Astrocyte (in vitro differentiated cells and primary cell): ENCODE measurements around the gene ERCC6L2. TPM values are rescaled to one million over a fixed set of nuclear protein-coding genes. Genes with fewer than 3 reads are reported as not detected.

ENCODE experiments used
- DNase-seq: peaks from one replicate; pipeline ENCODE4 v3.0.0-alpha.2; 2010; ENCODE audit warnings: low read depth
- FAIRE-seq: peaks from 2 replicates; lab custom pipeline; 2011; peaks lifted over from hg19 to GRCh38; lab: Jason Lieb, UNC
- H2AFZ ChIP-seq: 2 replicates; pipeline ENCODE4 v1.6.0; 2012; ENCODE audit warnings: low read depth, low read length, inconsistent platforms
- H3K27ac ChIP-seq: 2 replicates; pipeline ENCODE4 v1.5.1; 2011; ENCODE audit warnings: low read depth, low read length, inconsistent platforms
- H3K27me3 ChIP-seq: 2 replicates; pipeline ENCODE4 v1.6.0; 2011; ENCODE audit warnings: low read length, inconsistent platforms; ENCODE audit not compliant: insufficient read depth
- H3K36me3 ChIP-seq: 2 replicates; pipeline ENCODE4 v1.5.1; 2011; ENCODE audit warnings: low read length, inconsistent platforms; ENCODE audit not compliant: insufficient read depth
- H3K4me1 ChIP-seq: 2 replicates; pipeline ENCODE4 v1.5.1; 2011; ENCODE audit warnings: low read length, inconsistent platforms; ENCODE audit not compliant: insufficient read depth
- H3K4me2 ChIP-seq: 2 replicates; pipeline ENCODE4 v1.6.0; 2012; ENCODE audit warnings: low read length, inconsistent platforms
- H3K4me3 ChIP-seq: 2 replicates; pipeline ENCODE4 v1.5.1; 2011; ENCODE audit warnings: low read depth, mild to moderate bottlenecking, low read length, inconsistent platforms; ENCODE audit not compliant: insufficient read depth
- H3K79me2 ChIP-seq: 2 replicates; pipeline ENCODE4 v1.6.0; 2012; ENCODE audit warnings: mild to moderate bottlenecking, low read length, inconsistent platforms; ENCODE audit not compliant: insufficient read depth
- H3K9ac ChIP-seq: 2 replicates; pipeline ENCODE4 v1.6.0; 2012; ENCODE audit warnings: mild to moderate bottlenecking, low read length, inconsistent platforms
- H3K9me3 ChIP-seq: 2 replicates; pipeline ENCODE4 v1.5.1; 2012; ENCODE audit warnings: low read depth, mild to moderate bottlenecking, low read length, inconsistent platforms; ENCODE audit not compliant: insufficient read depth
- H4K20me1 ChIP-seq: 2 replicates; pipeline ENCODE4 v1.6.0; 2012; ENCODE audit warnings: low read length, inconsistent platforms; ENCODE audit not compliant: insufficient read depth
- H3K27ac Mint-ChIP-seq: one replicate; pipeline ENCODE4 v1.8.0; 2021; ENCODE audit warnings: mild to moderate bottlenecking, mixed read lengths; ENCODE audit not compliant: unreplicated experiment
- H3K27me3 Mint-ChIP-seq: one replicate; pipeline ENCODE4 v1.8.0; 2021; ENCODE audit warnings: low read depth, mixed read lengths; ENCODE audit not compliant: unreplicated experiment
- H3K36me3 Mint-ChIP-seq: one replicate; pipeline ENCODE4 v1.8.0; 2021; ENCODE audit warnings: low read depth, mixed read lengths; ENCODE audit not compliant: unreplicated experiment
- H3K4me1 Mint-ChIP-seq: one replicate; pipeline ENCODE4 v1.8.0; 2021; ENCODE audit warnings: low read depth, mixed read lengths; ENCODE audit not compliant: unreplicated experiment
- H3K4me3 Mint-ChIP-seq: one replicate; pipeline ENCODE4 v1.8.0; 2021; ENCODE audit warnings: mild to moderate bottlenecking, moderate library complexity, mixed read lengths; ENCODE audit not compliant: unreplicated experiment
- H3K9me3 Mint-ChIP-seq: one replicate; pipeline ENCODE4 v1.8.0; 2021; ENCODE audit warnings: mild to moderate bottlenecking, mixed read lengths; ENCODE audit not compliant: unreplicated experiment
- CTCF ChIP-seq: IDR thresholded peaks from 2 replicates; pipeline ENCODE4 v1.5.1; 2011; ENCODE audit warnings: low read depth, mild to moderate bottlenecking, inconsistent platforms, low read length, moderate library complexity; ENCODE audit not compliant: insufficient read depth
- EZH2 ChIP-seq: IDR thresholded peaks from 2 replicates; pipeline ENCODE4 v1.6.1; 2012; ENCODE audit warnings: mild to moderate bottlenecking, low read length, inconsistent platforms; ENCODE audit not compliant: insufficient read depth
- total RNA-seq: library from RNA; stranded (reverse); gene quantifications from 2 replicates; pipeline ENCODE4 v1.2.1, GENCODE V29; 2021

Gene ERCC6L2
- total RNA-seq, 1 donor from 2014 or later = 31.9 TPM

DNA sequence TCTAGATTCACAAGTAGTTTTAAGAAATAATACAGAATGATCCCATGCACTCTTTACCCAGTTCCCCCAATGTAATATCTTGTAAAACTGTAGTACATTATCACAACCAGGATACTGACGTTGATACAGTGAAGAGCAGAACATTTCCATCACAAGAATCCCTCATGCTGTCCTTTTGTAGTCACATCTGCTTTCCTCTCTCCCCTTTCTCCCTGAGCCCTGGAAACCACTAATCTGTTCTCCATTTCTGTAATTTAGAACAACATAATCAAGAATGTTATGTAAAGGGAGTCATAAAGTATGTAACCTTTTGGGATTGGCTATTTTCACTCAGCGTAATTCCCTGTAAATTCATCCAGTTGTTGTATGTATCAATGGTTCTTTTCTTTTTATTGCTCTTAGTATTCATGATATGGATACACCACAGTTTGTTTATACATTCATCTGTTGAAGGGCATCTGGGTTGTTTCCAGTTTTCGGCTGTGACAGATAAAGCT is 61.1 kb downstream of the ERCC6L2 start:
- DNase-seq = no peak
- Histone ChIP-seq H3K36me3 (peaks cover 15% of the 10 kb centered on the region), H3K4me1 (no peaks in the 10 kb centered on the region), H3K9ac (no peak overlapping the region), H3K27me3 (no peaks in the 10 kb centered on the region), H3K79me2 (no peaks in the 10 kb centered on the region), H3K4me2 (no peak overlapping the region), H4K20me1 (peaks cover 9% of the 10 kb centered on the region), H2AFZ (no peak overlapping the region), H3K9me3 (no peaks in the 10 kb centered on the region), H3K4me3 (no peak overlapping the region), H3K27ac (no peak overlapping the region)
- peaks cover 27% of the 10 kb centered on the region for H3K36me3 Mint-ChIP-seq
- no peaks in the 10 kb centered on the region for H3K27me3 Mint-ChIP-seq
- H3K27ac Mint-ChIP-seq = no peak overlapping the region
- no peak overlapping the region for H3K4me3 Mint-ChIP-seq
- FAIRE-seq = no peak
- peaks cover 5% of the 10 kb centered on the region for H3K4me1 Mint-ChIP-seq
- no peak for TF ChIP-seq CTCF
- no peak for TF ChIP-seq EZH2
- peaks cover 4% of the 10 kb centered on the region for H3K9me3 Mint-ChIP-seq

- no peak overlapping the region for H3K4me2 ChIP-seq
- H3K27me3 ChIP-seq = no peaks in the 10 kb centered on the region
- H3K4me1 ChIP-seq = no peaks in the 10 kb centered on the region
- DNase-seq (no peak), FAIRE-seq (no peak)
- H3K27ac Mint-ChIP-seq = no peak overlapping the region
- H3K27ac ChIP-seq = no peak overlapping the region
- H3K4me3 Mint-ChIP-seq = no peak overlapping the region
- no peak overlapping the region for H2AFZ ChIP-seq
- H3K9me3 Mint-ChIP-seq = peaks cover 4% of the 10 kb centered on the region
- H3K36me3 Mint-ChIP-seq = peaks cover 25% of the 10 kb centered on the region
- H3K9ac ChIP-seq = no peak overlapping the region
- TF ChIP-seq EZH2 (no peak), CTCF (no peak)
- no peaks in the 10 kb centered on the region for H3K27me3 Mint-ChIP-seq
- no peaks in the 10 kb centered on the region for H3K9me3 ChIP-seq
- H3K79me2 ChIP-seq = no peaks in the 10 kb centered on the region
- peaks cover 5% of the 10 kb centered on the region for H3K4me1 Mint-ChIP-seq
- peaks cover 20% of the 10 kb centered on the region for H3K36me3 ChIP-seq
- H3K4me3 ChIP-seq = no peak overlapping the region
- H4K20me1 ChIP-seq = peaks cover 9% of the 10 kb centered on the region
Measured at GRCh38 chr9:95937131-95937530, 61.6 kb downstream of the ERCC6L2 start.

DNA sequence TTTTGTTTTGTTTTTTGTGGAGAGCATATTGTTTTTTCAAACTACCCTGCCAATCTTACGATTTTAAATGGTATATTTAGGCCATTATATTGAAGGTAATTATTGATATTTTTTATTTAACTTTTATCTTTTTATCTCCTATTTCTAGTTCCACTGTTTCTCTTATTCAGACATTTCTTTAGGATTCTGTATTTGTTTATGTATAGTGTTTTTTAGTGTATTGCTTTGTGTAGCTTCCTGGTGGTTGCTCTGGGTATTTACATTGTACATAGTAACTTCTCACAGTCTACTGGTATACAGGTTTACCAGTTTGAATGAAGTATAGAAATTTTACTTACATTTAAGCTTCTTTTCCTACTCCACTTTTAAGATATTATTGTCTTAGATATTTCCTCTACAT is 63.2 kb downstream of the ERCC6L2 start:
- H4K20me1 ChIP-seq = peaks cover 9% of the 10 kb centered on the region
- Mint-ChIP-seq H3K36me3 (peaks cover 25% of the 10 kb centered on the region), H3K9me3 (peaks cover 4% of the 10 kb centered on the region), H3K27ac (no peak overlapping the region), H3K27me3 (no peaks in the 10 kb centered on the region), H3K4me1 (peaks cover 5% of the 10 kb centered on the region), H3K4me3 (no peak overlapping the region)
- no peak overlapping the region for H3K4me3 ChIP-seq
- no peak for FAIRE-seq
- H3K9ac ChIP-seq = no peak overlapping the region
- H3K79me2 ChIP-seq = no peaks in the 10 kb centered on the region
- H3K36me3 ChIP-seq = peaks cover 27% of the 10 kb centered on the region
- no peak overlapping the region for H3K4me2 ChIP-seq
- no peak for DNase-seq
- TF ChIP-seq CTCF = no peak
- TF ChIP-seq EZH2 = no peak
- no peak overlapping the region for H2AFZ ChIP-seq
- H3K4me1 ChIP-seq = no peaks in the 10 kb centered on the region
- no peaks in the 10 kb centered on the region for H3K27me3 ChIP-seq
- H3K27ac ChIP-seq = no peak overlapping the region
- H3K9me3 ChIP-seq = no peaks in the 10 kb centered on the region
